Naive thymus-derived CD4-positive, alpha-beta T cell (primary cell): ENCODE results near the gene FUT8. TPM values are rescaled to one million over a fixed set of nuclear protein-coding genes. Genes with fewer than 3 reads are reported as not detected.
A peak's percentile ranks its signal among the peaks of the same experiment; 100 is the strongest.
"Not testable (repeated sequence)": the region's sequence is repeated elsewhere in the genome, so short reads cannot be mapped to it uniquely, and the experiment has no call there.

Experiments
- ATAC-seq: fragments of 150-1000 bp; cut with Tn5 transposase; 2 replicates; pipeline ENCODE4 v1.10.0; 2021; ENCODE audit warnings: mild to moderate bottlenecking, moderate library complexity
- CTCF ChIA-PET: fragments of 350-600 bp; sonication (Branson Sonifier 250); formaldehyde crosslinking; loops from one replicate; lab custom pipeline; 2021; ENCODE audit warnings: antibody characterized with exemption; lab: Charles Lee
- POLR2A ChIA-PET: fragments of 350-600 bp; sonication (Branson Sonifier 250); formaldehyde crosslinking; loops from one replicate; lab custom pipeline; 2021; ENCODE audit warnings: antibody characterized with exemption, inconsistent platforms; lab: Charles Lee
- DNase-seq, 9 donors: peaks; one replicate each; pipeline versions ENCODE4 v3.0.0 to v3.0.0-alpha.2; 2020 to 2022; ENCODE audit warnings: mixed read lengths in 1 of 9
- H3K27ac ChIP-seq: one replicate; pipeline ENCODE4 v1.7.0; 2013; ENCODE audit warnings: mild to moderate bottlenecking, low read depth, low read length, moderate library complexity
- H3K27me3 ChIP-seq, 2 donors: one replicate each; pipeline ENCODE4 v1.7.0; 2013; ENCODE audit warnings: low read length in 2 of 2, mild to moderate bottlenecking in 2 of 2, moderate library complexity in 2 of 2; ENCODE audit not compliant: control insufficient read depth in 2 of 2, insufficient read depth in 2 of 2
- H3K36me3 ChIP-seq, 3 experiments: 1 replicate in 2 of 3; 2 replicates in 1 of 3; pipeline ENCODE4 v1.7.0; 2013; ENCODE audit warnings: low read length in 3 of 3, mild to moderate bottlenecking in 3 of 3, moderate library complexity in 1 of 3; ENCODE audit not compliant: insufficient read depth in 3 of 3, control insufficient read depth in 2 of 3
- H3K4me1 ChIP-seq, 2 donors: one replicate each; pipeline ENCODE4 v1.7.0; 2013; ENCODE audit warnings: low read length in 2 of 2, mild to moderate bottlenecking in 2 of 2, moderate library complexity in 1 of 2; ENCODE audit not compliant: control insufficient read depth in 2 of 2, insufficient read depth in 2 of 2
- H3K4me3 ChIP-seq: 2 replicates; pipeline ENCODE4 v1.7.0; 2013; ENCODE audit warnings: mild to moderate bottlenecking, low read length
- H3K9me3 ChIP-seq, 3 experiments: 1 replicate in 2 of 3; 2 replicates in 1 of 3; pipeline ENCODE4 v1.7.0; 2013; ENCODE audit warnings: low read length in 3 of 3; ENCODE audit not compliant: control insufficient read depth in 2 of 3
- H3K27ac Mint-ChIP-seq, 9 donors: one replicate each; pipeline ENCODE4 v1.8.0; 2020 to 2022; ENCODE audit warnings: mixed read lengths in 9 of 9, mild to moderate bottlenecking in 8 of 9, moderate library complexity in 5 of 9, inconsistent platforms in 2 of 9
- H3K27me3 Mint-ChIP-seq, 5 donors: one replicate each; pipeline ENCODE4 v1.8.0; 2021 to 2022; ENCODE audit warnings: mixed read lengths in 5 of 5, mild to moderate bottlenecking in 1 of 5
- H3K36me3 Mint-ChIP-seq, 5 donors: one replicate each; pipeline ENCODE4 v1.8.0; 2020 to 2022; ENCODE audit warnings: mixed read lengths in 5 of 5, mild to moderate bottlenecking in 3 of 5, inconsistent platforms in 1 of 5
- H3K4me1 Mint-ChIP-seq, 7 donors: one replicate each; pipeline ENCODE4 v1.8.0; 2020 to 2022; ENCODE audit warnings: mixed read lengths in 7 of 7, mild to moderate bottlenecking in 3 of 7, inconsistent platforms in 1 of 7
- H3K4me3 Mint-ChIP-seq, 10 donors: one replicate each; pipeline ENCODE4 v1.8.0; 2020 to 2022; ENCODE audit warnings: mild to moderate bottlenecking in 10 of 10, mixed read lengths in 10 of 10, moderate library complexity in 6 of 10, inconsistent platforms in 2 of 10
- H3K9me3 Mint-ChIP-seq, 11 donors: one replicate each; pipeline ENCODE4 v1.8.0; 2020 to 2022; ENCODE audit warnings: mixed read lengths in 11 of 11, mild to moderate bottlenecking in 4 of 11, inconsistent platforms in 1 of 11, moderate library complexity in 1 of 11
- intact Hi-C, 2 donors: fragments of 100-400 bp; cut with micrococcal nuclease; formaldehyde crosslinking; loops; one replicate each; pipeline ENCODE4 v1.15.1; 2023
- polyA plus RNA-seq, 2 donors: library from polyadenylated mRNA; unstranded; fragments of 300-500 nt; fragmentation: Illumina TruSeq; gene quantifications; one replicate each; pipeline ENCODE4 v1.2.3, GENCODE V29; 2021
- total RNA-seq, 6 experiments: library from RNA in 5 of 6; stranded (reverse) in 5 of 6; gene quantifications; 1 replicate in 5 of 6; 2 replicates in 1 of 6; pipeline ENCODE4 v1.2.3 and lab custom pipeline; 2021 to 2026

FUT8 gene
- total and polyA plus RNA-seq, 7 experiments from 2014 or later: 11.1 to 107 (median 41.6) TPM

DNA sequence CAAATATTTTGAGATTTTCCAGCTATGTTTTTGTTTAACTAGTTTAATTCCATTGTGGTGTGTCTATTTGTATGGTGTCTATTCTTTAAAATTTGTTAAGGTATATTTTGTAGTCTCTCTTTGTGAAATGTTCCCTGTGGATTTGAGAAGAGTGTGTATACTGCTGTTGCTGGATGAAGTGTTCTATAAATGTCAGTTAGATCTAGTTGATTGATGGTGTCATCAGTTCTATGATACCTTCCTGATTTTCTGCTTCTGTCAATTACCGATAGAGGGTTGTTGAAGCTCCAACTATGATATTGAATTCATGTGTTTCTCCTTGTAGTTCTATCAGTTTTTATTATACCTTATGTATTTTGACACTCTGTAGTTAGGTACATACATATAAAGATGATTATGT, 53.1 kb downstream of the FUT8 start:
- H3K4me1 Mint-ChIP-seq: peaks cover 36 to 74% (median 67%) of the 10 kb centered on the region in 7 donors
- DNase-seq (no peak), ATAC-seq (no peak)
- ChIA-PET POLR2A (no interaction called here), CTCF (no interaction called here)
- intact Hi-C loops: no loop called here
- H3K27me3 ChIP-seq: no peaks in the 10 kb centered on the region
- peak overlapping the region in 1 of 9 donors; percentile 62 for H3K27ac Mint-ChIP-seq
- no peak overlapping the region for H3K4me3 ChIP-seq
- H3K27me3 Mint-ChIP-seq: no peaks in the 10 kb centered on the region
- peaks cover 0 to under 1% (median 0%) of the 10 kb centered on the region in 11 donors for H3K9me3 Mint-ChIP-seq
- peaks cover 0 to 5% (median 0%) of the 10 kb centered on the region in 3 experiments for H3K36me3 ChIP-seq
- H3K4me3 Mint-ChIP-seq: no peak overlapping the region
- no peaks in the 10 kb centered on the region for H3K9me3 ChIP-seq
- H3K36me3 Mint-ChIP-seq: peaks cover 5 to 69% (median 39%) of the 10 kb centered on the region in 5 donors
- H3K4me1 ChIP-seq: peaks cover 0 to 9% of the 10 kb centered on the region in 2 donors
- H3K27ac ChIP-seq: no peak overlapping the region

DNA sequence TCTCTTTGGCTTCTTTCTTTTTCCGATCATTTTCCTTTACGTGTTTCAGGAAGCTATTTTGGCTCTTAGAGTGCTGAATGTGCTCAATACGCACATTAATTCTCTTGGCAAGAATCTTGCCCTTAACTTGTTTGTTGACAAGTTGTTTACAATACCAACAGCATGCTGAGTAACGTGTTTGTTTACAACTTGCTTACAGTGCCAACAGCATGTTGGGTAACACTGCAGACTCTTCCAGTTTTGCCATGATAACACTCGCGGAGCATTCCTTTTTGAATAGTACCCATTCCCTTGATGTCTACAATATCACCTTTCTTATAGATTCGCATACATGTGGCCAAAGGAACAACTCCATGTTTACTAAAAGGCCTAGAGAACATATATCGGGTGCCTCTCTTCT, 55.4 kb downstream of the FUT8 start:
- H3K4me1 Mint-ChIP-seq: peaks cover 22 to 71% (median 54%) of the 10 kb centered on the region in 7 donors
- H3K4me1 ChIP-seq, intact Hi-C loops, POLR2A ChIA-PET, H3K9me3 Mint-ChIP-seq, H3K36me3 ChIP-seq, H3K27me3 ChIP-seq, ATAC-seq, DNase-seq, H3K4me3 ChIP-seq, H3K27me3 Mint-ChIP-seq, H3K27ac ChIP-seq, CTCF ChIA-PET, H3K9me3 ChIP-seq: not testable (repeated sequence)
- H3K4me3 Mint-ChIP-seq: peak overlapping the region in 1 of 10 donors; percentile 48
- H3K36me3 Mint-ChIP-seq: peaks cover 3 to 53% (median 25%) of the 10 kb centered on the region in 5 donors
- H3K27ac Mint-ChIP-seq: peak overlapping the region in 1 of 9 donors; percentile 56

DNA sequence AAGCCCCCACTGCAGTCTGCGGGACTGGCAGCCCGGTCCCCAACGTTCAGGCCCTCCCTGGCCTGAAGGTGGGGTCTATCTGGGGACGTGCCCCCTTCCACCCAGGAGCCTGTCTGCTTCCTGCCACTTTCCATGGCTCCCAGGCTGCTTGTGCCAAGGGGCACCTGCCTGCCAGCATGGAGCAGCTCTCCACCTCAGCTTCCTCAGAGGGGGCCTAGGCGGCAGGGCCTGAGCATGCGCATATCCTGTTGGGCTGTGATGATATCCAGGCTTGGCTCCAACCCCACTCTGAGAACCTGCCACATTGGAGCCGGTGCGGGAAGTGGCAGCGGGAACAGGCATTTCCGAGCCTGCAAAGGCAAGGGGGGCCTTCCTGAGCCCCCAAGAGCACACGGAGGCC, 57.4 kb downstream of the FUT8 start:
- H3K36me3 Mint-ChIP-seq: peaks cover 3 to 50% (median 22%) of the 10 kb centered on the region in 5 donors
- POLR2A ChIA-PET: no interaction called here

DNA sequence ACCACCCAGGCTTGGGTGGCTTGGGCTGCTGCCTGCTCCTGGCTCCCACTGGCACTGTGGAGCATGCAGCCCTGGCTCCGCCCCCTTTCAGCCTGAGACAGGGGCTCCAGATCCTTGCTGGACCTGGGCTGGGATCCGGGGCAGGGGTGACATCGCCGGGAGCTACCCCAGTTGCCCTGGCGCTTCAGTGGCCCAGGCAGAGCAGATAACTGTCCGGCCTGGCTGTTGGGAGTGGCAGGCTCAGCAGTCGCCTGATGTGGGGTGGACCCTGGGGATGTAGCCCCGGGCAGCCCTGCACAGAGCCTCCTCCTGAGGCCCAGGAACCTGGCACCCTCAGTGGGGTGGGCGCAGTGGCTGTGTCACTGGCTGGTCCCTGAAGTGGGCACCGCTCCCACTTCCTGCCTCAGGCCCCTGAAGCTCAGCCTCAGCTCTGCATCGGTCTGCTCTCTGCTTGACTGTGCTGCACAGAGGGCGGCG, 57.9 kb downstream of the FUT8 start:
- no peaks in the 10 kb centered on the region for H3K27me3 ChIP-seq
- intact Hi-C loops: no loop called here
- Mint-ChIP-seq H3K4me3 (no peak overlapping the region), H3K36me3 (peaks cover 3 to 48% (median 21%) of the 10 kb centered on the region in 5 donors), H3K9me3 (no peaks in the 10 kb centered on the region), H3K27ac (peak overlapping the region in 1 of 9 donors; percentile 36), H3K4me1 (peaks cover 22 to 67% (median 45%) of the 10 kb centered on the region in 7 donors), H3K27me3 (no peaks in the 10 kb centered on the region)
- DNase-seq: no peak
- CTCF ChIA-PET: interaction anchor here (1.1 kb wide), 1 partner anchor 42 kb away, joined by 3 read pairs; no protein-coding TSS in a partner anchor
- H3K4me3 ChIP-seq: no peak overlapping the region
- POLR2A ChIA-PET: no interaction called here
- no peak overlapping the region for H3K27ac ChIP-seq
- ATAC-seq: no peak
- H3K9me3 ChIP-seq: no peaks in the 10 kb centered on the region
- peaks cover 0 to 3% of the 10 kb centered on the region in 2 donors for H3K4me1 ChIP-seq
- H3K36me3 ChIP-seq: peaks cover 0 to 5% (median 0%) of the 10 kb centered on the region in 3 experiments

More for the DNA sequence above, 57.4 kb downstream of the FUT8 start:
- CTCF ChIA-PET: interaction anchor here (1.1 kb wide), 1 partner anchor 41 kb away, joined by 3 read pairs; no protein-coding TSS in a partner anchor
- no peak for DNase-seq
- no peak for ATAC-seq
- no peak overlapping the region for H3K4me3 Mint-ChIP-seq
- Histone ChIP-seq H3K4me1 (peaks cover 0 to 3% of the 10 kb centered on the region in 2 donors), H3K4me3 (no peak overlapping the region), H3K27me3 (no peaks in the 10 kb centered on the region), H3K36me3 (peaks cover 0 to 5% (median 0%) of the 10 kb centered on the region in 3 experiments), H3K9me3 (no peaks in the 10 kb centered on the region), H3K27ac (no peak overlapping the region)
- H3K27ac Mint-ChIP-seq: no peak overlapping the region
- H3K9me3 Mint-ChIP-seq: no peaks in the 10 kb centered on the region
- intact Hi-C loops: no loop called here
- no peaks in the 10 kb centered on the region for H3K27me3 Mint-ChIP-seq
- peaks cover 23 to 67% (median 49%) of the 10 kb centered on the region in 7 donors for H3K4me1 Mint-ChIP-seq

DNA sequence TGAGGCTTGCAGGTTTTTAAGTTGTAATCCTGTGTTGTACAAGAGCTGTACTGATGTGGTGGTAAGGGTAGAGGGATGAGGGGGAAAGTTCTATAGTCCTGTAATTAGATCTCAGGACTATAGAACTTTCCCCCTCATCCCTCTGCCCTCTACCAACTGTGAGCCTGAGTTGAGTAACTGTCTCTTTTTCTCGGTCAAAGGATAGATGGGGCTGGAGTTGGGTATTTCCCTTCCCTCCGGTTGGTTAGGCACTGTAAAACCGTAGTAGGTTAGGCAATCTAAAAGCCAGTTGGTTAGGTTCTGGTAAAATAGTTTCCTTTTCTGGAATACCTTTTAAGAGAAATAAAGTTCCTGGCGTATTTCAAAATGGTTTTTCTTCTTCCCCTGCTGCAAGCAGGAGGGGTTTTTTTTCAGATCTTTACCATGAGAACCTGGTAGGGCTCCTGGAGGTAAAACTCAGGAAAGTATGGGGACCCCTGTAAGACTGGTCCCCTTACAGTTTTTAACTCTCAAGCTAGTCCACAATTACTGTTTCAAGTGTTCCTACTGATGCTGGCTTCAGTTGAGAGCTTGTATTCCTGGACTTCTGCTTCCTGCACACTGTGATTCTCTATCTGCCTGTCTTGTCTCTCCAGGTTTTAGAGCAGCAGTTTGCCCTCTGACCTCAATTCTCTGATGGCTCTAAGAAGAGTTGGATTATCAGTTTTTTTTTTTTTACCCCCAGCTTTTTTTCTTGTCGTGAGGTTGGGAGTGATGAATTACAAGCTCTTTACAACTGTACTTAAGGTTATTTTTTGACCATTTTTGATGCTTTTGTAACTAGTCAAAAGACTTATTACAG, 58.7 kb downstream of the FUT8 start:
- no peaks in the 10 kb centered on the region for H3K27me3 Mint-ChIP-seq
- H3K27ac Mint-ChIP-seq: peak overlapping the region in 5 of 9 donors; percentile 6 to 80 (median 70)
- no peak for ATAC-seq
- H3K27ac ChIP-seq: no peak overlapping the region
- H3K4me1 ChIP-seq: peaks cover 0 to 3% of the 10 kb centered on the region in 2 donors
- H3K4me1 Mint-ChIP-seq: peaks cover 22 to 68% (median 48%) of the 10 kb centered on the region in 7 donors
- no peak overlapping the region for H3K4me3 Mint-ChIP-seq
- intact Hi-C loops: no loop called here
- H3K9me3 Mint-ChIP-seq: no peaks in the 10 kb centered on the region
- DNase-seq: no peak
- H3K4me3 ChIP-seq: no peak overlapping the region
- ChIA-PET CTCF (interaction anchor here (0.5 to 1.1 kb wide), 3 partner anchors 43 to 431 kb away, joined by 3 read pairs; no protein-coding TSS in a partner anchor), POLR2A (interaction anchor here (0.7 kb wide), 1 partner anchor 1047 kb away, joined by 6 read pairs; no protein-coding TSS in a partner anchor)
- no peaks in the 10 kb centered on the region for H3K27me3 ChIP-seq
- H3K9me3 ChIP-seq: no peaks in the 10 kb centered on the region
- peaks cover 3 to 40% (median 14%) of the 10 kb centered on the region in 5 donors for H3K36me3 Mint-ChIP-seq
- peaks cover 0 to 5% (median 0%) of the 10 kb centered on the region in 3 experiments for H3K36me3 ChIP-seq

DNA sequence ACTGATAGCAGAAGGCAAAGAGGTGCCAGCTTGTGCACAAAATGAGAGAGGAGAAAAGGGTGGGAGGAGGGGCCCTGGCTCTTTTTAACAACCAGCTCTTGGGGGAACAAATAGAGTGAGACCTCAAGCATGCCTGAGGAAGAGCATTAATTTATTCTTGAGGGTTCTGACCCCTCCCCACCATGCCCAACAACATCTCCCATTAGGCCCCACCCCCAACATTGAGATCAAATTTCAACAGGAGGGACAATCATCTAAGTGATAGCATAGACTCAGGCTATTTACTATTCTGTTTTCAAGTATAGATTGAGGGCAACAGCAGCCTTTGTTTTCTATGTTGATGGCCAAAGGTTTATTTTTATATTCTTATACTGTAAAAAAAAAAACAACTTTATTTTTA, 59.7 kb downstream of the FUT8 start:
- POLR2A ChIA-PET: no interaction called here
- Mint-ChIP-seq H3K27ac (peak overlapping the region in 1 of 9 donors; percentile 49), H3K4me1 (peaks cover 19 to 70% (median 51%) of the 10 kb centered on the region in 7 donors), H3K36me3 (peaks cover 3 to 37% (median 14%) of the 10 kb centered on the region in 5 donors), H3K4me3 (no peak overlapping the region), H3K27me3 (no peaks in the 10 kb centered on the region), H3K9me3 (no peaks in the 10 kb centered on the region)
- no peak overlapping the region for H3K4me3 ChIP-seq
- H3K36me3 ChIP-seq: peaks cover 0 to 5% (median 0%) of the 10 kb centered on the region in 3 experiments
- DNase-seq (no peak), ATAC-seq (no peak)
- intact Hi-C loops: no loop called here
- CTCF ChIA-PET: no interaction called here
- no peak overlapping the region for H3K27ac ChIP-seq
- peaks cover 0 to 3% of the 10 kb centered on the region in 2 donors for H3K4me1 ChIP-seq
- no peaks in the 10 kb centered on the region for H3K27me3 ChIP-seq
- H3K9me3 ChIP-seq: no peaks in the 10 kb centered on the region
